Stimulated activated CD4-positive, alpha-beta T cell treated with anti-CD3 and anti-CD28 coated beads, Interleukin-4, amount 100 ng/mL, for 1 hour (primary cell): Measurements from ENCODE around the gene POLR1G.
"Not testable (repeated sequence)": the region's sequence is repeated elsewhere in the genome, so short reads cannot be mapped to it uniquely, and the experiment has no call there.

ENCODE experiments used
- DNase-seq: peaks from one replicate; pipeline ENCODE4 v3.0.0-alpha.2; 2020

POLR1G gene

GRCh38 chr19:45423033-45423588, 16.7 kb downstream of the POLR1G start:
- DNase-seq, result peak; percentile 81

- DNase-seq, result peak; percentile 66
Observed at GRCh38 chr19:45423589-45424190, 17.2 kb downstream of the POLR1G start, which contains the start of gene ERCC1. Gene ERCC1 (minus strand): TSS chr19:45423917. CDS start chr19:45423374, 543 bp downstream.

GRCh38 chr19:45424191-45425058, 18.0 kb downstream of the POLR1G start:
- DNase-seq, result peak; percentile 33

- no peak for DNase-seq
Observed at GRCh38 chr19:45428384-45429231, 22.2 kb downstream of the POLR1G start.

- not testable (repeated sequence) for DNase-seq
Observed at GRCh38 chr19:45429896-45430295, 23.5 kb downstream of the POLR1G start.

GRCh38 chr19:45431008-45431407, 24.6 kb downstream of the POLR1G start:
- DNase-seq, result not testable (repeated sequence)

GRCh38 chr19:45432543-45432942, 26.1 kb downstream of the POLR1G start:
- DNase-seq, result not testable (repeated sequence)

GRCh38 chr19:45437328-45437727, 30.9 kb downstream of the POLR1G start:
- DNase-seq, result no peak

GRCh38 chr19:45439190-45439568, 32.7 kb downstream of the POLR1G start:
- no peak for DNase-seq

GRCh38 chr19:45439569-45440258, 33.3 kb downstream of the POLR1G start:
- DNase-seq, result peak; percentile 83

- no peak for DNase-seq
Observed at GRCh38 chr19:45440259-45440638, 33.8 kb downstream of the POLR1G start.

- DNase-seq, result no peak
Observed at GRCh38 chr19:45440873-45441654, 34.6 kb downstream of the POLR1G start.

GRCh38 chr19:45442408-45442777, 35.9 kb downstream of the POLR1G start:
- DNase-seq, result no peak

GRCh38 chr19:45442778-45443461, 36.5 kb downstream of the POLR1G start:
- DNase-seq, result peak; percentile 23

GRCh38 chr19:45443462-45444317, 37.2 kb downstream of the POLR1G start:
- peak; percentile 45 for DNase-seq

- DNase-seq, result peak; percentile 72
Observed at GRCh38 chr19:45444318-45445041, 38.0 kb downstream of the POLR1G start.

- DNase-seq, result no peak
Observed at GRCh38 chr19:45445139-45445538, 38.7 kb downstream of the POLR1G start.

- DNase-seq, result no peak
Observed at GRCh38 chr19:45446295-45446694, 39.9 kb downstream of the POLR1G start.

GRCh38 chr19:45446944-45447343, 40.5 kb downstream of the POLR1G start:
- DNase-seq, result no peak
